ENCODE data around the gene ATG10. TPM values are rescaled to one million over a fixed set of nuclear protein-coding genes. Genes with fewer than 3 reads are reported as not detected.
A peak's percentile ranks its signal among the peaks of the same experiment; 100 is the strongest.

The ATG10 gene
- total and polyA plus RNA-seq, 2 experiments from 2014 or later = 12.5 to 17.7 TPM

DNA sequence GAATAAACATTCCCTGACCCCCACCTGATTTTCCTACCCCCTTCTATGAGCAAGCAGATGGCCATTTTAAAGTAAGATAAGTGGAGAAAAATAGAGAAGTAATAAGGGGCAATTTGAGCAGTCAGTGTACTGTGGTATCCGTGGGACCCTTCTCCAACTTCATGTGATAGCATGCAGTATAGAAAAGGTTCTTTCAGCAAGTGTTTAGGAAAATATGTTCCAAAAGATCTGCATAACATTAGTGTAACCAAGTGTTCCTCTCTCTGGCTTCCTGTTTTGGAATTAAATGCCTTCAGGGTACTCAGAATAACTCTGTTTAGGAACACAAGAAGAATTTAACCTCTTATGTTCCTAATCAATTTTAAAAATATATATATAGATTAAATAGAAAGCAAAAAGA is 134.9 kb downstream of the ATG10 start:
- Mint-ChIP-seq H3K27ac (peak overlapping the region; percentile 23), H3K36me3 (ENCODE audit: low read depth) (no peaks in the 10 kb centered on the region), H3K4me1 (peaks cover 16% of the 10 kb centered on the region), H3K9me3 (no peaks in the 10 kb centered on the region), H3K4me3 (no peak overlapping the region), H3K27me3 (ENCODE audit: insufficient read depth, low read depth, poor library complexity) (no peaks in the 10 kb centered on the region)
- Histone ChIP-seq H3K36me3 (ENCODE audit: insufficient read depth) (no peaks in the 10 kb centered on the region), H3K9me2 (ENCODE audit: insufficient read depth) (no peaks in the 10 kb centered on the region), H3F3A (replicated peaks; ENCODE audit: low read depth) (no peaks in the 10 kb centered on the region), H3K27me3 (ENCODE audit: insufficient read depth) (no peaks in the 10 kb centered on the region), H4K20me1 (replicated peaks; ENCODE audit: insufficient read depth) (no peaks in the 10 kb centered on the region), H3K4me2 (peak overlapping the region; percentile 44), H3K4me1 (ENCODE audit: insufficient read depth) (peaks cover 21% of the 10 kb centered on the region), H2AFZ (no peak overlapping the region), H3K79me2 (replicated peaks; ENCODE audit: insufficient read depth) (no peaks in the 10 kb centered on the region), H3K27ac (ENCODE audit: low read depth) (peak overlapping the region; percentile 17), H3K4me3 (no peak overlapping the region)
- DNase-seq (ENCODE audit: low spot score) (peak; percentile 27), ATAC-seq (no peak)
- TF ChIP-seq POLR2AphosphoS5 (IDR thresholded peaks at IDR 0.05; ENCODE audit: low read depth) (no peak), ZNF331 (CRISPR knock-in tag; IDR thresholded peaks at IDR 0.05; ENCODE audit: low read depth) (no peak), JUNB (IDR thresholded peaks at IDR 0.05; ENCODE audit: unreplicated experiment) (no peak), NANOG (IDR thresholded peaks at IDR 0.05; ENCODE audit: borderline replicate concordance) (no peak), EZH2phosphoT487 (IDR thresholded peaks at IDR 0.05; ENCODE audit: unreplicated experiment) (no peak), EZH2 (IDR thresholded peaks at IDR 0.05; ENCODE audit: low read depth, unreplicated experiment) (no peak), CREB1 (CRISPR knock-in tag; IDR thresholded peaks at IDR 0.05; ENCODE audit: low read depth) (no peak), ZNF114 (CRISPR knock-in tag; IDR thresholded peaks at IDR 0.05) (no peak), STAT1 (IDR thresholded peaks at IDR 0.05; ENCODE audit: unreplicated experiment) (no peak)
- TF ChIP-seq, protein P1, sequence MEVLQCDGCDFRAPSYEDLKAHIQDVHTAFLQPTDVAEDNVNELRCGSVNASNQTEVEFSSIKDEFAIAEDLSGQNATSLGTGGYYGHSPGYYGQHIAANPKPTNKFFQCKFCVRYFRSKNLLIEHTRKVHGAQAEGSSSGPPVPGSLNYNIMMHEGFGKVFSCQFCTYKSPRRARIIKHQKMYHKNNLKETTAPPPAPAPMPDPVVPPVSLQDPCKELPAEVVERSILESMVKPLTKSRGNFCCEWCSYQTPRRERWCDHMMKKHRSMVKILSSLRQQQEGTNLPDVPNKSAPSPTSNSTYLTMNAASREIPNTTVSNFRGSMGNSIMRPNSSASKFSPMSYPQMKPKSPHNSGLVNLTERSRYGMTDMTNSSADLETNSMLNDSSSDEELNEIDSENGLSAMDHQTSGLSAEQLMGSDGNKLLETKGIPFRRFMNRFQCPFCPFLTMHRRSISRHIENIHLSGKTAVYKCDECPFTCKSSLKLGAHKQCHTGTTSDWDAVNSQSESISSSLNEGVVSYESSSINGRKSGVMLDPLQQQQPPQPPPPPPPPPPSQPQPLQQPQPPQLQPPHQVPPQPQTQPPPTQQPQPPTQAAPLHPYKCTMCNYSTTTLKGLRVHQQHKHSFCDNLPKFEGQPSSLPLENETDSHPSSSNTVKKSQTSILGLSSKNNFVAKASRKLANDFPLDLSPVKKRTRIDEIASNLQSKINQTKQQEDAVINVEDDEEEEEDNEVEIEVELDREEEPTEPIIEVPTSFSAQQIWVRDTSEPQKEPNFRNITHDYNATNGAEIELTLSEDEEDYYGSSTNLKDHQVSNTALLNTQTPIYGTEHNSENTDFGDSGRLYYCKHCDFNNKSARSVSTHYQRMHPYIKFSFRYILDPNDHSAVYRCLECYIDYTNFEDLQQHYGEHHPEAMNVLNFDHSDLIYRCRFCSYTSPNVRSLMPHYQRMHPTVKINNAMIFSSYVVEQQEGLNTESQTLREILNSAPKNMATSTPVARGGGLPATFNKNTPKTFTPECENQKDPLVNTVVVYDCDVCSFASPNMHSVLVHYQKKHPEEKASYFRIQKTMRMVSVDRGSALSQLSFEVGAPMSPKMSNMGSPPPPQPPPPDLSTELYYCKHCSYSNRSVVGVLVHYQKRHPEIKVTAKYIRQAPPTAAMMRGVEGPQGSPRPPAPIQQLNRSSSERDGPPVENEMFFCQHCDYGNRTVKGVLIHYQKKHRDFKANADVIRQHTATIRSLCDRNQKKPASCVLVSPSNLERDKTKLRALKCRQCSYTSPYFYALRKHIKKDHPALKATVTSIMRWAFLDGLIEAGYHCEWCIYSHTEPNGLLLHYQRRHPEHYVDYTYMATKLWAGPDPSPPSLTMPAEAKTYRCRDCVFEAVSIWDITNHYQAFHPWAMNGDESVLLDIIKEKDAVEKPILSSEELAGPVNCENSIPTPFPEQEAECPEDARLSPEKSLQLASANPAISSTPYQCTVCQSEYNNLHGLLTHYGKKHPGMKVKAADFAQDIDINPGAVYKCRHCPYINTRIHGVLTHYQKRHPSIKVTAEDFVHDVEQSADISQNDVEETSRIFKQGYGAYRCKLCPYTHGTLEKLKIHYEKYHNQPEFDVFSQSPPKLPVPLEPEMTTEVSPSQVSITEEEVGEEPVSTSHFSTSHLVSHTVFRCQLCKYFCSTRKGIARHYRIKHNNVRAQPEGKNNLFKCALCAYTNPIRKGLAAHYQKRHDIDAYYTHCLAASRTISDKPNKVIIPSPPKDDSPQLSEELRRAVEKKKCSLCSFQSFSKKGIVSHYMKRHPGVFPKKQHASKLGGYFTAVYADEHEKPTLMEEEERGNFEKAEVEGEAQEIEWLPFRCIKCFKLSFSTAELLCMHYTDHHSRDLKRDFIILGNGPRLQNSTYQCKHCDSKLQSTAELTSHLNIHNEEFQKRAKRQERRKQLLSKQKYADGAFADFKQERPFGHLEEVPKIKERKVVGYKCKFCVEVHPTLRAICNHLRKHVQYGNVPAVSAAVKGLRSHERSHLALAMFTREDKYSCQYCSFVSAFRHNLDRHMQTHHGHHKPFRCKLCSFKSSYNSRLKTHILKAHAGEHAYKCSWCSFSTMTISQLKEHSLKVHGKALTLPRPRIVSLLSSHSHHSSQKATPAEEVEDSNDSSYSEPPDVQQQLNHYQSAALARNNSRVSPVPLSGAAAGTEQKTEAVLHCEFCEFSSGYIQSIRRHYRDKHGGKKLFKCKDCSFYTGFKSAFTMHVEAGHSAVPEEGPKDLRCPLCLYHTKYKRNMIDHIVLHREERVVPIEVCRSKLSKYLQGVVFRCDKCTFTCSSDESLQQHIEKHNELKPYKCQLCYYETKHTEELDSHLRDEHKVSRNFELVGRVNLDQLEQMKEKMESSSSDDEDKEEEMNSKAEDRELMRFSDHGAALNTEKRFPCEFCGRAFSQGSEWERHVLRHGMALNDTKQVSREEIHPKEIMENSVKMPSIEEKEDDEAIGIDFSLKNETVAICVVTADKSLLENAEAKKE (CRISPR knock-in tag; IDR thresholded peaks at IDR 0.05) = no peak
- TF ChIP-seq, protein P2, sequence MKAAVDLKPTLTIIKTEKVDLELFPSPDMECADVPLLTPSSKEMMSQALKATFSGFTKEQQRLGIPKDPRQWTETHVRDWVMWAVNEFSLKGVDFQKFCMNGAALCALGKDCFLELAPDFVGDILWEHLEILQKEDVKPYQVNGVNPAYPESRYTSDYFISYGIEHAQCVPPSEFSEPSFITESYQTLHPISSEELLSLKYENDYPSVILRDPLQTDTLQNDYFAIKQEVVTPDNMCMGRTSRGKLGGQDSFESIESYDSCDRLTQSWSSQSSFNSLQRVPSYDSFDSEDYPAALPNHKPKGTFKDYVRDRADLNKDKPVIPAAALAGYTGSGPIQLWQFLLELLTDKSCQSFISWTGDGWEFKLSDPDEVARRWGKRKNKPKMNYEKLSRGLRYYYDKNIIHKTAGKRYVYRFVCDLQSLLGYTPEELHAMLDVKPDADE (IDR thresholded peaks at IDR 0.05) = no peak
- TF ChIP-seq, protein P3, sequence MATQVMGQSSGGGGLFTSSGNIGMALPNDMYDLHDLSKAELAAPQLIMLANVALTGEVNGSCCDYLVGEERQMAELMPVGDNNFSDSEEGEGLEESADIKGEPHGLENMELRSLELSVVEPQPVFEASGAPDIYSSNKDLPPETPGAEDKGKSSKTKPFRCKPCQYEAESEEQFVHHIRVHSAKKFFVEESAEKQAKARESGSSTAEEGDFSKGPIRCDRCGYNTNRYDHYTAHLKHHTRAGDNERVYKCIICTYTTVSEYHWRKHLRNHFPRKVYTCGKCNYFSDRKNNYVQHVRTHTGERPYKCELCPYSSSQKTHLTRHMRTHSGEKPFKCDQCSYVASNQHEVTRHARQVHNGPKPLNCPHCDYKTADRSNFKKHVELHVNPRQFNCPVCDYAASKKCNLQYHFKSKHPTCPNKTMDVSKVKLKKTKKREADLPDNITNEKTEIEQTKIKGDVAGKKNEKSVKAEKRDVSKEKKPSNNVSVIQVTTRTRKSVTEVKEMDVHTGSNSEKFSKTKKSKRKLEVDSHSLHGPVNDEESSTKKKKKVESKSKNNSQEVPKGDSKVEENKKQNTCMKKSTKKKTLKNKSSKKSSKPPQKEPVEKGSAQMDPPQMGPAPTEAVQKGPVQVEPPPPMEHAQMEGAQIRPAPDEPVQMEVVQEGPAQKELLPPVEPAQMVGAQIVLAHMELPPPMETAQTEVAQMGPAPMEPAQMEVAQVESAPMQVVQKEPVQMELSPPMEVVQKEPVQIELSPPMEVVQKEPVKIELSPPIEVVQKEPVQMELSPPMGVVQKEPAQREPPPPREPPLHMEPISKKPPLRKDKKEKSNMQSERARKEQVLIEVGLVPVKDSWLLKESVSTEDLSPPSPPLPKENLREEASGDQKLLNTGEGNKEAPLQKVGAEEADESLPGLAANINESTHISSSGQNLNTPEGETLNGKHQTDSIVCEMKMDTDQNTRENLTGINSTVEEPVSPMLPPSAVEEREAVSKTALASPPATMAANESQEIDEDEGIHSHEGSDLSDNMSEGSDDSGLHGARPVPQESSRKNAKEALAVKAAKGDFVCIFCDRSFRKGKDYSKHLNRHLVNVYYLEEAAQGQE (IDR thresholded peaks at IDR 0.05; ENCODE audit: unreplicated experiment) = no peak
- TF ChIP-seq, protein P4, sequence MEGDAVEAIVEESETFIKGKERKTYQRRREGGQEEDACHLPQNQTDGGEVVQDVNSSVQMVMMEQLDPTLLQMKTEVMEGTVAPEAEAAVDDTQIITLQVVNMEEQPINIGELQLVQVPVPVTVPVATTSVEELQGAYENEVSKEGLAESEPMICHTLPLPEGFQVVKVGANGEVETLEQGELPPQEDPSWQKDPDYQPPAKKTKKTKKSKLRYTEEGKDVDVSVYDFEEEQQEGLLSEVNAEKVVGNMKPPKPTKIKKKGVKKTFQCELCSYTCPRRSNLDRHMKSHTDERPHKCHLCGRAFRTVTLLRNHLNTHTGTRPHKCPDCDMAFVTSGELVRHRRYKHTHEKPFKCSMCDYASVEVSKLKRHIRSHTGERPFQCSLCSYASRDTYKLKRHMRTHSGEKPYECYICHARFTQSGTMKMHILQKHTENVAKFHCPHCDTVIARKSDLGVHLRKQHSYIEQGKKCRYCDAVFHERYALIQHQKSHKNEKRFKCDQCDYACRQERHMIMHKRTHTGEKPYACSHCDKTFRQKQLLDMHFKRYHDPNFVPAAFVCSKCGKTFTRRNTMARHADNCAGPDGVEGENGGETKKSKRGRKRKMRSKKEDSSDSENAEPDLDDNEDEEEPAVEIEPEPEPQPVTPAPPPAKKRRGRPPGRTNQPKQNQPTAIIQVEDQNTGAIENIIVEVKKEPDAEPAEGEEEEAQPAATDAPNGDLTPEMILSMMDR (conservative IDR thresholded peaks at IDR 0.05; ENCODE audit: low read depth in 2 of 2) = no peak
